ENCODE results near the gene HLA-DQA1.

DNA sequence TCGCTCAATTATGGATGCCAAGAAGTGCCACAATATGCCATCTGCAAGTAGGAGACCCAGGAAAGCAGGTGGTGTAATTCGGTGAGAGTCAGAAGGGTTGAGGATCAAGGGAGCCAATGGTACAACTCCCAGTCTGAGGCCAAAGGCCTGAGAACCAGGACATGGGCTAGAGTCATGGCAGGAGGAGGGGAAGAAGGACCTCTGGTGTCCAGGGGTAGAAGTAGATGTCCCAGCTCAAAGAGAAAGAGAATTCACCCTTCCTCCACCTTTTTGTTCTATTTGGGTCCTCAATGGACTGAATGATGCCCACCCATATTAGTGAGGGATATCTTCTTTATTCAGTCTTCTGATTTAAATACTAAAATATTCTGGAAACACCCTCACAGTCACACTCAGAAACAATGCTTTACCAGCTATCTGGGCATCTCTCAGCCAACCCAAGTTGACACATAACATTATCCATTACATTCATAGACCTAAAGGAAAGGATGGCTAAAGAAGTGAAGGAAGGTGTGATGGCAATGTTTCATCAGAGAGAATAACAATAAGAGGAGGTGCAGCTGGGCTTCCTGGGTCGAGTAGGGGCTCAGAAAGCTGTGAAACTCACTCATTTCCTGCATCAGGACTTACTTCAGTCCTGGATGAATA, 21.2 kb upstream of the HLA-DQA1 start:
- TF ChIP-seq, protein P1, sequence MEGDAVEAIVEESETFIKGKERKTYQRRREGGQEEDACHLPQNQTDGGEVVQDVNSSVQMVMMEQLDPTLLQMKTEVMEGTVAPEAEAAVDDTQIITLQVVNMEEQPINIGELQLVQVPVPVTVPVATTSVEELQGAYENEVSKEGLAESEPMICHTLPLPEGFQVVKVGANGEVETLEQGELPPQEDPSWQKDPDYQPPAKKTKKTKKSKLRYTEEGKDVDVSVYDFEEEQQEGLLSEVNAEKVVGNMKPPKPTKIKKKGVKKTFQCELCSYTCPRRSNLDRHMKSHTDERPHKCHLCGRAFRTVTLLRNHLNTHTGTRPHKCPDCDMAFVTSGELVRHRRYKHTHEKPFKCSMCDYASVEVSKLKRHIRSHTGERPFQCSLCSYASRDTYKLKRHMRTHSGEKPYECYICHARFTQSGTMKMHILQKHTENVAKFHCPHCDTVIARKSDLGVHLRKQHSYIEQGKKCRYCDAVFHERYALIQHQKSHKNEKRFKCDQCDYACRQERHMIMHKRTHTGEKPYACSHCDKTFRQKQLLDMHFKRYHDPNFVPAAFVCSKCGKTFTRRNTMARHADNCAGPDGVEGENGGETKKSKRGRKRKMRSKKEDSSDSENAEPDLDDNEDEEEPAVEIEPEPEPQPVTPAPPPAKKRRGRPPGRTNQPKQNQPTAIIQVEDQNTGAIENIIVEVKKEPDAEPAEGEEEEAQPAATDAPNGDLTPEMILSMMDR (IDR thresholded peaks at IDR 0.05): no peak
- TF ChIP-seq POLR2A (IDR thresholded peaks at IDR 0.05): no peak
